ENCODE measurements around the gene MYO16.

The MYO16 gene

GRCh38 chr13:109160887-109161669 lies 531.7 kb downstream of the MYO16 start:
- no peak for DNase-seq

GRCh38 chr13:109162248-109163036 lies 533.0 kb downstream of the MYO16 start:
- no peak for DNase-seq

GRCh38 chr13:109163037-109163379 lies 533.6 kb downstream of the MYO16 start:
- no peak for DNase-seq

GRCh38 chr13:109165417-109165904 lies 536.0 kb downstream of the MYO16 start:
- DNase-seq = no peak

GRCh38 chr13:109166804-109167203 lies 537.4 kb downstream of the MYO16 start:
- no peak for DNase-seq

- no peak for DNase-seq
Measured at GRCh38 chr13:109172136-109172535, 542.7 kb downstream of the MYO16 start.

GRCh38 chr13:109175666-109176065 lies 546.3 kb downstream of the MYO16 start:
- DNase-seq = no peak

- DNase-seq = no peak
Measured at GRCh38 chr13:109180905-109181425, 551.6 kb downstream of the MYO16 start.

GRCh38 chr13:109182777-109183465 lies 553.5 kb downstream of the MYO16 start:
- DNase-seq = no peak

GRCh38 chr13:109191413-109191812 lies 562.0 kb downstream of the MYO16 start:
- no peak for DNase-seq

GRCh38 chr13:109192306-109192705 lies 562.9 kb downstream of the MYO16 start:
- DNase-seq = no peak

GRCh38 chr13:109196948-109197347 lies 567.5 kb downstream of the MYO16 start:
- DNase-seq = no peak

- DNase-seq = no peak
Measured at GRCh38 chr13:109198585-109198984, 569.2 kb downstream of the MYO16 start.

GRCh38 chr13:109199280-109199679 lies 569.9 kb downstream of the MYO16 start:
- no peak for DNase-seq

- DNase-seq = no peak
Measured at GRCh38 chr13:109200556-109200955, 571.1 kb downstream of the MYO16 start.

GRCh38 chr13:109203587-109203986 lies 574.2 kb downstream of the MYO16 start:
- no peak for DNase-seq

GRCh38 chr13:109204252-109204651 lies 574.8 kb downstream of the MYO16 start:
- no peak for DNase-seq

GRCh38 chr13:109204657-109205056 lies 575.2 kb downstream of the MYO16 start:
- DNase-seq = no peak

- DNase-seq = no peak
Measured at GRCh38 chr13:109205315-109205714, 575.9 kb downstream of the MYO16 start.

- no peak for DNase-seq
Measured at GRCh38 chr13:109206616-109207015, 577.2 kb downstream of the MYO16 start.

- no peak for DNase-seq
Measured at GRCh38 chr13:109207622-109208021, 578.2 kb downstream of the MYO16 start.

GRCh38 chr13:109208522-109208921 lies 579.1 kb downstream of the MYO16 start:
- no peak for DNase-seq

GRCh38 chr13:109209526-109209925 lies 580.1 kb downstream of the MYO16 start:
- no peak for DNase-seq
